ENCODE data around the gene SPECC1.

DNA sequence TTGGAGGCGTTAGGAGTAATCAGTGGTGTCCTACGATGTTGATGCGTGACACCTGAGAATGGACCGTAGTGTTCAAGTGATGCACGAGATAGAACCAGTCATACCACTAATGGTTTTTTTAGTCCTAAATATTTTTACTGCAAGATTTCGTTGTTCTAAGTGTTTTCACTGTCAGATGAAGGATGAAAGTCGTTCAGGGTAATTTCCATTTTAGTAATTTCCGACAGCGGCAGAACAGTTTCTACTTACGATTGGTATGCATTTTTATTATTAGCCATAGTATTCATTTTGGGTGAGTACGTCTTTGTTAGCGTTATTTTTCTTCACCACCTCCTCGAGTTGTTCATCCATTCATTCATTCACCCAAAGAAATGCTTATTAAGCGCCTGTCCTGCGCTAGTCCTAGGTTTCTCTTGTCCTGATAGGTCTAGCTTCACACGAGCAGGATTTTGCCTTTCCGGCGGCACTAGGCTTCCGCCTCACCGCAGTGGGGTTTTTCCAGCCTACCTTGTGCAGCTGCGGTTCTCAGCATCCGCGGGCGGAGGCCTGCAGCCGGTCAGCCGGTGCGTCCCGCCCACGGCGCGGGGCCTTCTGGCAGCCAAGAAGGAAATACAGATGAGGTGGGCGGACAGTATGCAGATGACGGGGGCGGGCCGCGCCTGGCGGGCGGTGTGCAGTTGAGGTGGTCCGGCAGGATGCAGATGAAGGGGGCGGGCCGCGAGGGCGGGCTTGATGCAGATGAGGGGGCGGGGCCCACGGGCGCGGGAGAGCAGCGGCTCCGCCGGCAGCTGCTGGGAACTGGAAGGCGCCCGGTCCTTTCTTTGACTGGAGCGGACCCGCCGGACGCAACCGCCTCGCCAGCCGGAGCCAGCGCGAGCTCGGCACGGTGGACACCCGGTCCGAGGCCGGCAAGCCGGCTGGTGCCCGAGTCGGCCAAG is 146.4 kb downstream of the SPECC1 start:
- TF ChIP-seq BHLHE40 (IDR thresholded peaks at IDR 0.05; ENCODE audit: borderline replicate concordance in 1 of 2, low read depth in 2 of 2, low read length in 1 of 2) (peak; percentile 73 to 85), EGR1 (IDR thresholded peaks at IDR 0.05; ENCODE audit: borderline replicate concordance in 1 of 2, low read depth in 2 of 2, low read length in 2 of 2) (peak in 1 of 2 experiments; percentile 93; a peak in 2 of 3 replicates), PML (IDR thresholded peaks at IDR 0.05; ENCODE audit: low read length) (peak; percentile 61; the same call in 1 of the 2 replicates), BMI1 (IDR thresholded peaks at IDR 0.05; ENCODE audit: borderline replicate concordance) (no peak), ATF3 (IDR thresholded peaks at IDR 0.05; ENCODE audit: borderline replicate concordance, extremely low read depth, low read depth, low read length) (no peak), STAT1 (conservative IDR thresholded peaks at IDR 0.05) (no peak; the same call in 1 of the 2 replicates), YY1 (IDR thresholded peaks at IDR 0.05; ENCODE audit: low read depth, low read length) (0 out of 2 replicates have a peak, but pooled peaks have one; percentile 27), FOS (IDR thresholded peaks at IDR 0.05; ENCODE audit: borderline replicate concordance, extremely low read depth, insufficient read length) (no peak), POLR2A (IDR thresholded peaks at IDR 0.05; ENCODE audit: low read depth, low read length) (peak; percentile 79), ZNF24 (IDR thresholded peaks at IDR 0.05) (peak; percentile 93), EZH2 (IDR thresholded peaks at IDR 0.05; ENCODE audit: borderline replicate concordance, control insufficient read depth, low read depth, low read length) (no peak), IRF3 (IDR thresholded peaks at IDR 0.05) (no peak)
- TF ChIP-seq, protein P1, sequence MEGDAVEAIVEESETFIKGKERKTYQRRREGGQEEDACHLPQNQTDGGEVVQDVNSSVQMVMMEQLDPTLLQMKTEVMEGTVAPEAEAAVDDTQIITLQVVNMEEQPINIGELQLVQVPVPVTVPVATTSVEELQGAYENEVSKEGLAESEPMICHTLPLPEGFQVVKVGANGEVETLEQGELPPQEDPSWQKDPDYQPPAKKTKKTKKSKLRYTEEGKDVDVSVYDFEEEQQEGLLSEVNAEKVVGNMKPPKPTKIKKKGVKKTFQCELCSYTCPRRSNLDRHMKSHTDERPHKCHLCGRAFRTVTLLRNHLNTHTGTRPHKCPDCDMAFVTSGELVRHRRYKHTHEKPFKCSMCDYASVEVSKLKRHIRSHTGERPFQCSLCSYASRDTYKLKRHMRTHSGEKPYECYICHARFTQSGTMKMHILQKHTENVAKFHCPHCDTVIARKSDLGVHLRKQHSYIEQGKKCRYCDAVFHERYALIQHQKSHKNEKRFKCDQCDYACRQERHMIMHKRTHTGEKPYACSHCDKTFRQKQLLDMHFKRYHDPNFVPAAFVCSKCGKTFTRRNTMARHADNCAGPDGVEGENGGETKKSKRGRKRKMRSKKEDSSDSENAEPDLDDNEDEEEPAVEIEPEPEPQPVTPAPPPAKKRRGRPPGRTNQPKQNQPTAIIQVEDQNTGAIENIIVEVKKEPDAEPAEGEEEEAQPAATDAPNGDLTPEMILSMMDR (IDR thresholded peaks at IDR 0.05 in 2 of 3, conservative IDR thresholded peaks at IDR 0.05 in 1 of 3; ENCODE audit: control insufficient read depth in 2 of 3, extremely low read depth in 1 of 3, insufficient read depth in 1 of 3, low read depth in 3 of 3, low read length in 3 of 3) = no peak
- TF ChIP-seq, protein P2, sequence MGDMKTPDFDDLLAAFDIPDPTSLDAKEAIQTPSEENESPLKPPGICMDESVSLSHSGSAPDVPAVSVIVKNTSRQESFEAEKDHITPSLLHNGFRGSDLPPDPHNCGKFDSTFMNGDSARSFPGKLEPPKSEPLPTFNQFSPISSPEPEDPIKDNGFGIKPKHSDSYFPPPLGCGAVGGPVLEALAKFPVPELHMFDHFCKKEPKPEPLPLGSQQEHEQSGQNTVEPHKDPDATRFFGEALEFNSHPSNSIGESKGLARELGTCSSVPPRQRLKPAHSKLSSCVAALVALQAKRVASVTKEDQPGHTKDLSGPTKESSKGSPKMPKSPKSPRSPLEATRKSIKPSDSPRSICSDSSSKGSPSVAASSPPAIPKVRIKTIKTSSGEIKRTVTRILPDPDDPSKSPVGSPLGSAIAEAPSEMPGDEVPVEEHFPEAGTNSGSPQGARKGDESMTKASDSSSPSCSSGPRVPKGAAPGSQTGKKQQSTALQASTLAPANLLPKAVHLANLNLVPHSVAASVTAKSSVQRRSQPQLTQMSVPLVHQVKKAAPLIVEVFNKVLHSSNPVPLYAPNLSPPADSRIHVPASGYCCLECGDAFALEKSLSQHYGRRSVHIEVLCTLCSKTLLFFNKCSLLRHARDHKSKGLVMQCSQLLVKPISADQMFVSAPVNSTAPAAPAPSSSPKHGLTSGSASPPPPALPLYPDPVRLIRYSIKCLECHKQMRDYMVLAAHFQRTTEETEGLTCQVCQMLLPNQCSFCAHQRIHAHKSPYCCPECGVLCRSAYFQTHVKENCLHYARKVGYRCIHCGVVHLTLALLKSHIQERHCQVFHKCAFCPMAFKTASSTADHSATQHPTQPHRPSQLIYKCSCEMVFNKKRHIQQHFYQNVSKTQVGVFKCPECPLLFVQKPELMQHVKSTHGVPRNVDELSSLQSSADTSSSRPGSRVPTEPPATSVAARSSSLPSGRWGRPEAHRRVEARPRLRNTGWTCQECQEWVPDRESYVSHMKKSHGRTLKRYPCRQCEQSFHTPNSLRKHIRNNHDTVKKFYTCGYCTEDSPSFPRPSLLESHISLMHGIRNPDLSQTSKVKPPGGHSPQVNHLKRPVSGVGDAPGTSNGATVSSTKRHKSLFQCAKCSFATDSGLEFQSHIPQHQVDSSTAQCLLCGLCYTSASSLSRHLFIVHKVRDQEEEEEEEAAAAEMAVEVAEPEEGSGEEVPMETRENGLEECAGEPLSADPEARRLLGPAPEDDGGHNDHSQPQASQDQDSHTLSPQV (IDR thresholded peaks at IDR 0.05) = no peak
